Left lung (tissue), 14 donors: ENCODE measurements around the gene AMACR. TPM values are rescaled to one million over a fixed set of nuclear protein-coding genes. Genes with fewer than 3 reads are reported as not detected.

Experiments
- ATAC-seq: fragments of 200-7000 bp; cut with Tn5 transposase; one replicate; pipeline ENCODE4 v1.9.1; 2020; ENCODE audit warnings: moderate library complexity
- DNase-seq, 4 donors: peaks; one replicate each; pipeline ENCODE4 v3.0.0-alpha.2; 2013 to 2020
- H3K27ac ChIP-seq, 2 donors: fragments of 200-600 bp; sonication (generic) in 1 of 2; one replicate each; pipeline versions ENCODE4 v1.5.0 to v1.8.0; 2020 to 2021
- H3K27me3 ChIP-seq, 2 donors: fragments of 200-600 bp; sonication (generic) in 1 of 2; one replicate each; pipeline versions ENCODE4 v1.5.0 to v1.8.0; 2020 to 2021
- H3K36me3 ChIP-seq, 2 donors: fragments of 200-600 bp; sonication (generic) in 1 of 2; one replicate each; pipeline versions ENCODE4 v1.5.0 to v1.8.0; 2020 to 2021
- H3K4me1 ChIP-seq, 2 donors: fragments of 200-600 bp; one replicate each; pipeline ENCODE4 v1.8.0; 2021
- H3K4me3 ChIP-seq, 2 donors: fragments of 200-600 bp; sonication (generic) in 1 of 2; one replicate each; pipeline versions ENCODE4 v1.5.0 to v1.8.0; 2020 to 2021; ENCODE audit warnings: mild to moderate bottlenecking in 1 of 2
- H3K9me3 ChIP-seq, 2 donors: fragments of 200-600 bp; sonication (generic) in 1 of 2; one replicate each; pipeline versions ENCODE4 v1.5.0 to v1.8.0; 2020 to 2021
- intact Hi-C, 2 donors: fragments of 100-400 bp; cut with DNase I; formaldehyde crosslinking; loops; one replicate each; pipeline versions ENCODE4 v1.11.2 to v1.14.2; 2022
- long read RNA-seq, 12 donors: library from polyadenylated mRNA in 2 of 12; unstranded in 2 of 12; transcript quantifications; one replicate each; pipeline ENCODE4 v2.0.0 and lab custom pipeline, GENCODE V29; 2019 to 2026
- polyA plus RNA-seq, 6 donors: library from polyadenylated mRNA; unstranded; fragments of 120-200 nt; gene quantifications; one replicate each; pipeline ENCODE4 v1.2.1, GENCODE V29; 2013; ENCODE audit not compliant: insufficient read length in 6 of 6
- total RNA-seq, 2 donors: library from RNA; stranded (reverse); fragmentation: NEBNext Ultra II Directional; extraction: Animal tissue kit (Norgen Biotek cat#: 25700); gene quantifications; one replicate each; pipeline ENCODE4 v1.2.1, GENCODE V29; 2021
- TF ChIP-seq, protein P1 (sequence below), 2 donors: fragments of 200-600 bp; sonication (generic) in 1 of 2; IDR thresholded peaks; one replicate each; pipeline versions ENCODE4 v1.5.0 to v1.8.0; 2021; ENCODE audit warnings: antibody characterized with exemption in 2 of 2
- donor health status: DM: no; HTN: yes; CAD: no.
- donor health status: DM: no; HTN: no; CAD: no.

AMACR gene
- total RNA-seq (10 to 100 TPM; 13.6 to 24.3 TPM), polyA plus RNA-seq (10 to 100 TPM in 5 of 6 donors, 1 to 10 TPM in 1; 9.5 to 15.8 (median 12.2) TPM)
- long read RNA-seq, donor 1, full-length matches to known transcripts = 14 of 14 reads
- long read RNA-seq, donor 1, partial matches to known transcripts = 0 of 14 reads
- long read RNA-seq, donor 1, other reads (novel, unspliced or antisense) = 0 of 14 reads
- long read RNA-seq, donor 2, full-length matches to known transcripts = 11 of 11 reads
- long read RNA-seq, donor 2, partial matches to known transcripts = 0 of 11 reads
- long read RNA-seq, donor 2, other reads (novel, unspliced or antisense) = 0 of 11 reads
- long read RNA-seq, donor 3, full-length matches to known transcripts = 11 of 11 reads
- long read RNA-seq, donor 3, partial matches to known transcripts = 0 of 11 reads
- long read RNA-seq, donor 3, other reads (novel, unspliced or antisense) = 0 of 11 reads
- long read RNA-seq, donor 4, full-length matches to known transcripts = 10 of 10 reads
- long read RNA-seq, donor 4, partial matches to known transcripts = 0 of 10 reads
- long read RNA-seq, donor 4, other reads (novel, unspliced or antisense) = 0 of 10 reads
- long read RNA-seq, donor 5, full-length matches to known transcripts = 11 of 11 reads
- long read RNA-seq, donor 5, partial matches to known transcripts = 0 of 11 reads
- long read RNA-seq, donor 5, other reads (novel, unspliced or antisense) = 0 of 11 reads
- long read RNA-seq, donor 6, full-length matches to known transcripts = 13 of 13 reads
- long read RNA-seq, donor 6, partial matches to known transcripts = 0 of 13 reads
- long read RNA-seq, donor 6, other reads (novel, unspliced or antisense) = 0 of 13 reads
- long read RNA-seq, donor 7, full-length matches to known transcripts = 4 of 4 reads
- long read RNA-seq, donor 7, partial matches to known transcripts = 0 of 4 reads
- long read RNA-seq, donor 7, other reads (novel, unspliced or antisense) = 0 of 4 reads
- long read RNA-seq, donor 8, full-length matches to known transcripts = 10 of 10 reads
- long read RNA-seq, donor 8, partial matches to known transcripts = 0 of 10 reads
- long read RNA-seq, donor 8, other reads (novel, unspliced or antisense) = 0 of 10 reads
- long read RNA-seq, donor 9 = 0 reads
- long read RNA-seq, donor 10, full-length matches to known transcripts = 6 of 6 reads
- long read RNA-seq, donor 10, partial matches to known transcripts = 0 of 6 reads
- long read RNA-seq, donor 10, other reads (novel, unspliced or antisense) = 0 of 6 reads
- long read RNA-seq, donor 11, full-length matches to known transcripts = 13 of 13 reads
- long read RNA-seq, donor 11, partial matches to known transcripts = 0 of 13 reads
- long read RNA-seq, donor 11, other reads (novel, unspliced or antisense) = 0 of 13 reads
- long read RNA-seq, donor 12, full-length matches to known transcripts = 10 of 10 reads
- long read RNA-seq, donor 12, partial matches to known transcripts = 0 of 10 reads
- long read RNA-seq, donor 12, other reads (novel, unspliced or antisense) = 0 of 10 reads

DNA sequence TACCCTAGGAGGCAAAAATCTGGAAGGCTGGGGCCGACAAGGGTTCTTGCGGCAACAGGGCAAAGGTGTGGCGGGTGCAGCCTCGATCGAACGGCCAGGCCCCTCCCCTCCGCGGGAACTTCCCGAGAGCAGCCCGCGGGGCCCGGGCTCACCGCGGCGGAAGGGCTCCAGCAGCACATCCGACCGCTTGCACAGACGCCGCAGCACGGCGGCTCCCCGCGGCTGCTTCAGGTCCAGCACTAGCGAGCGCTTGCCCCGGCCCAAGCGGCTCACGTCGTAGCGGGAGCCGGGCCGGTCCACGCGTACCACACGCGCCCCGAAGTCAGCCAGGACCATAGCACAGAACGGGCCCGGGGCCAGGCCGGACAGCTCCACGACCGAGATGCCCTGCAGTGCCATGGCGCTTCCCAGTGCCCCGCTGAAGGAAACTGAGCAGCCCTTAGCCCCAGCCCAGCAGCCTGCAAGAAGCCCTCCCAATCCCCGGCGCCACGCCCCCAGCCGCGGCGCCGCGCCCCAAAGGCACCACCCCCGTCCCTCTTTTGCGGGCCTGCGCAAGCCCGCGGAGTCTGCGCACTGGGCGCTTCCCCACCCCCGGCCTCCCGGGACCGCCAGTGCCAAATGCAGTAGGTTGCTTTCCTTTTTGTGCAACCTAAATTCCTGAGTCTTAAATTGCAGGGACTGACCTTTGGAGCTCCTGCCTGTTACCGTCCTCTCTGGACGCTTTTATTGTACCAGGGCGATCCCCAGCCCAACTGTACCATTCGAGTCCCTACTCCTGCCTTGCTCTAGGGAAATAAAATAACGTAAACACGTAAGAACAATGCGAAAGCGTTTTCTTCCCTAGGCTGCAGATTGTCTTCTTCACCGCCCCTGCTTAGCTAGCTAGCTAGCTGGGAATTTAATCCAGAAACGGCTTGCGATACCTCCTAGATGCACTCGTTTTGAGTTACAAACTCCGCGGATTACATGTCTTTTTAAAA, at the start of gene AMACR:
Gene AMACR, minus strand, starts transcription at position 430 of the 980 bp plus-strand sequence. Its CDS starts 31 bp downstream, at position 399.
- DNase-seq (peak; percentile 91 to 99 (median 96)), ATAC-seq (peak; percentile 94)
- Histone ChIP-seq H3K36me3 (peaks cover 0 to 4% of the 10 kb centered on the region in 2 donors), H3K4me3 (peak within 1 kb of the TSS; percentile 67 to 71), H3K9me3 (no peaks in the 10 kb centered on the region), H3K27ac (peak within 1 kb of the TSS; percentile 98 to 99), H3K4me1 (peaks cover 12 to 15% of the 10 kb centered on the region in 2 donors), H3K27me3 (no peaks in the 10 kb centered on the region)
- TF ChIP-seq, protein P1, sequence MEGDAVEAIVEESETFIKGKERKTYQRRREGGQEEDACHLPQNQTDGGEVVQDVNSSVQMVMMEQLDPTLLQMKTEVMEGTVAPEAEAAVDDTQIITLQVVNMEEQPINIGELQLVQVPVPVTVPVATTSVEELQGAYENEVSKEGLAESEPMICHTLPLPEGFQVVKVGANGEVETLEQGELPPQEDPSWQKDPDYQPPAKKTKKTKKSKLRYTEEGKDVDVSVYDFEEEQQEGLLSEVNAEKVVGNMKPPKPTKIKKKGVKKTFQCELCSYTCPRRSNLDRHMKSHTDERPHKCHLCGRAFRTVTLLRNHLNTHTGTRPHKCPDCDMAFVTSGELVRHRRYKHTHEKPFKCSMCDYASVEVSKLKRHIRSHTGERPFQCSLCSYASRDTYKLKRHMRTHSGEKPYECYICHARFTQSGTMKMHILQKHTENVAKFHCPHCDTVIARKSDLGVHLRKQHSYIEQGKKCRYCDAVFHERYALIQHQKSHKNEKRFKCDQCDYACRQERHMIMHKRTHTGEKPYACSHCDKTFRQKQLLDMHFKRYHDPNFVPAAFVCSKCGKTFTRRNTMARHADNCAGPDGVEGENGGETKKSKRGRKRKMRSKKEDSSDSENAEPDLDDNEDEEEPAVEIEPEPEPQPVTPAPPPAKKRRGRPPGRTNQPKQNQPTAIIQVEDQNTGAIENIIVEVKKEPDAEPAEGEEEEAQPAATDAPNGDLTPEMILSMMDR (IDR thresholded peaks at IDR 0.05) = no peak
- intact Hi-C loops = no loop called here

- TF ChIP-seq, protein P1 (IDR thresholded peaks at IDR 0.05) = no peak
- intact Hi-C loops = no loop called here
- Histone ChIP-seq H3K27me3 (no peaks in the 10 kb centered on the region), H3K27ac (no peak overlapping the region), H3K36me3 (no peaks in the 10 kb centered on the region), H3K4me1 (no peaks in the 10 kb centered on the region), H3K9me3 (no peaks in the 10 kb centered on the region), H3K4me3 (no peak overlapping the region)
- ATAC-seq = no peak
- DNase-seq = no peak
Measured at GRCh38 chr5:34057569-34057968, 49.7 kb upstream of the AMACR start.

- TF ChIP-seq, protein P1 (IDR thresholded peaks at IDR 0.05) = no peak
- Histone ChIP-seq H3K4me1 (no peaks in the 10 kb centered on the region), H3K9me3 (no peaks in the 10 kb centered on the region), H3K36me3 (no peaks in the 10 kb centered on the region), H3K27ac (no peak overlapping the region), H3K27me3 (no peaks in the 10 kb centered on the region), H3K4me3 (no peak overlapping the region)
- DNase-seq = no peak
- no peak for ATAC-seq
- intact Hi-C loops = no loop called here
Measured at GRCh38 chr5:34057118-34057517, 49.3 kb upstream of the AMACR start.

- Histone ChIP-seq H3K4me1 (no peaks in the 10 kb centered on the region), H3K27me3 (no peaks in the 10 kb centered on the region), H3K27ac (no peak overlapping the region), H3K9me3 (no peaks in the 10 kb centered on the region), H3K36me3 (no peaks in the 10 kb centered on the region), H3K4me3 (no peak overlapping the region)
- ATAC-seq = no peak
- TF ChIP-seq, protein P1 (IDR thresholded peaks at IDR 0.05) = no peak
- DNase-seq = peak in 2 of 4 donors; percentile 59 to 70
- intact Hi-C loops = no loop called here
Measured at GRCh38 chr5:34055667-34056066, 47.8 kb upstream of the AMACR start.
